Endothelial cell (in vitro differentiated cells): Measurements from ENCODE around the gene COX10. TPM values are rescaled to one million over a fixed set of nuclear protein-coding genes. Genes with fewer than 3 reads are reported as not detected.

Experiments
- DNase-seq: peaks from one replicate; pipeline ENCODE4 v3.0.0; 2021; ENCODE audit warnings: low spot score
- H3K27ac Mint-ChIP-seq: one replicate; pipeline ENCODE4 v1.8.0; 2021; ENCODE audit warnings: mixed read lengths, inconsistent platforms; ENCODE audit not compliant: unreplicated experiment
- H3K27me3 Mint-ChIP-seq: one replicate; pipeline ENCODE4 v1.8.0; 2021; ENCODE audit warnings: mild to moderate bottlenecking, moderate library complexity, mixed read lengths, inconsistent platforms; ENCODE audit not compliant: unreplicated experiment
- H3K36me3 Mint-ChIP-seq: one replicate; pipeline ENCODE4 v1.8.0; 2021; ENCODE audit warnings: mild to moderate bottlenecking, low read depth, mixed read lengths, inconsistent platforms; ENCODE audit not compliant: unreplicated experiment
- H3K4me1 Mint-ChIP-seq: one replicate; pipeline ENCODE4 v1.8.0; 2021; ENCODE audit warnings: mild to moderate bottlenecking, mixed read lengths, inconsistent platforms; ENCODE audit not compliant: unreplicated experiment
- H3K4me3 Mint-ChIP-seq: one replicate; pipeline ENCODE4 v1.8.0; 2021; ENCODE audit warnings: mild to moderate bottlenecking, mixed read lengths, inconsistent platforms; ENCODE audit not compliant: unreplicated experiment
- H3K9me3 Mint-ChIP-seq: one replicate; pipeline ENCODE4 v1.8.0; 2021; ENCODE audit warnings: mixed read lengths, inconsistent platforms; ENCODE audit not compliant: unreplicated experiment
- CTCF ChIP-seq: fragments of 200-600 bp; sonication (generic); IDR thresholded peaks from one replicate; pipeline ENCODE4 v1.5.0; 2021; ENCODE audit warnings: antibody characterized with exemption; ENCODE audit not compliant: unreplicated experiment
- total RNA-seq: library from RNA; stranded (reverse); fragmentation: NEBNext Ultra II Directional; extraction: Animal tissue kit (Norgen Biotek cat#: 25700); gene quantifications from one replicate; pipeline ENCODE4 v1.2.1, GENCODE V29; 2021; ENCODE audit not compliant: unreplicated experiment

Gene COX10
- total RNA-seq, 1 donor from 2014 or later = 12.5 TPM

DNA sequence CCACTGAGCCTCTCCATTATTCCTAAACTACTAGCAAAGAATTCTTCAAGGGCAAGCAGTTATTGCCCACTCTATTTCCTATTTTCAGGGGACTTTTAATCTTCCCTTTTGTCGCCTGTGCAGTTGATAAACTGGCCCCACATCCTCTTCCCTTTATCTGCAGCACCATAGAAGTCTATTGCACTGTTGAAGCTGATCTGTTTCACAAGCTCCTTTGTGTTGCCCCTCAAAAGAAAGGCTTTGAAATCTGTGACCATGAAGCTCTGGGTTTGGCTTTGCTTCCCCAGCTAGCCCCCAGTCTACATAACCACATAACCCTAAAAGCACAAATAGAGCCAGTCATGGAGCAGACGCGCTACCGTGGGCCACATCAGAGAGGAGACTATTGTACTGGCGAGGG lies 130.3 kb downstream of the COX10 start:
- TF ChIP-seq CTCF = no peak
- Mint-ChIP-seq H3K27ac (no peak overlapping the region), H3K36me3 (no peaks in the 10 kb centered on the region), H3K4me1 (peaks cover 16% of the 10 kb centered on the region), H3K27me3 (peaks cover 3% of the 10 kb centered on the region), H3K4me3 (no peak overlapping the region), H3K9me3 (no peaks in the 10 kb centered on the region)
- DNase-seq = no peak

DNA sequence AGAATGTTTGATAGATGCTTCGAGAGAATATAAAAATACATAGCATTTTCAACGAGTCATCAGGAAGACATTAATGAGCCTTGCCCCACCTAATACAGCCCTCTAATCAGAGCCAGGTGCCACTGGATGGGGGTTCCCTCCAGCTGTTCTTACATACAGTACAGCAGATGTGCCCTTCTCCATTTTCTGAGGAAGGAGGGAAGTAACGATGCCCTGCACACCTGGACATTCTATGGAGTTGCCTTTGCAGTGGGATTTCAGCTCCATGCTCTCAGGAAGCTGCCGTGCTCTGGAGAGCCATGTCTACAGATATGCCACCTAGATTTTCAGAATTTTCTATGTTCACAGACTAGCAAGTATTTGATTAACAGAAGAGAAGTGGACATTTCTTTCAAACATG lies 131.1 kb downstream of the COX10 start:
- H3K27ac Mint-ChIP-seq = no peak overlapping the region
- H3K4me3 Mint-ChIP-seq = no peak overlapping the region
- H3K36me3 Mint-ChIP-seq = no peaks in the 10 kb centered on the region
- H3K27me3 Mint-ChIP-seq = peaks cover 4% of the 10 kb centered on the region
- no peaks in the 10 kb centered on the region for H3K9me3 Mint-ChIP-seq
- DNase-seq = no peak
- H3K4me1 Mint-ChIP-seq = peaks cover 16% of the 10 kb centered on the region
- no peak for TF ChIP-seq CTCF

GRCh38 chr17:14201021-14201987 lies 132.0 kb downstream of the COX10 start:
- no peaks in the 10 kb centered on the region for H3K9me3 Mint-ChIP-seq
- H3K27me3 Mint-ChIP-seq = peaks cover 4% of the 10 kb centered on the region
- no peak for TF ChIP-seq CTCF
- H3K36me3 Mint-ChIP-seq = no peaks in the 10 kb centered on the region
- peaks cover 16% of the 10 kb centered on the region for H3K4me1 Mint-ChIP-seq
- no peak for DNase-seq
- no peak overlapping the region for H3K27ac Mint-ChIP-seq
- no peak overlapping the region for H3K4me3 Mint-ChIP-seq

- no peak for DNase-seq
- Mint-ChIP-seq H3K9me3 (no peaks in the 10 kb centered on the region), H3K4me1 (peaks cover 16% of the 10 kb centered on the region), H3K36me3 (no peaks in the 10 kb centered on the region), H3K27ac (no peak overlapping the region), H3K4me3 (no peak overlapping the region), H3K27me3 (peaks cover 4% of the 10 kb centered on the region)
- TF ChIP-seq CTCF = no peak
These were observed 132.7 kb downstream of the COX10 start for GRCh38 chr17:14201988-14202380.
